Esophagus squamous epithelium (tissue), 5 donors: Measurements from ENCODE around the gene GPR78. TPM values are rescaled to one million over a fixed set of nuclear protein-coding genes. Genes with fewer than 3 reads are reported as not detected.

Experiments
- DNase-seq: peaks from one replicate; lab custom pipeline; 2025; lab: John Stamatoyannopoulos, UW
- H3K27ac ChIP-seq, 4 donors: fragments of 200-600 bp; sonication (generic); one replicate each; pipeline ENCODE4 v1.5.1; 2016 to 2019; ENCODE audit warnings: mild to moderate bottlenecking in 1 of 4
- H3K27me3 ChIP-seq, 4 donors: fragments of 200-600 bp; sonication (generic); 1 replicate in 3 of 4; 2 replicates in 1 of 4; pipeline versions ENCODE4 v1.5.1 to v1.6.0; 2017 to 2021; ENCODE audit warnings: antibody characterized with exemption in 1 of 4
- H3K36me3 ChIP-seq, 3 donors: fragments of 200-600 bp; sonication (generic); one replicate each; pipeline ENCODE4 v1.5.1; 2016 to 2019
- H3K4me1 ChIP-seq, 3 donors: fragments of 200-600 bp; sonication (generic); one replicate each; pipeline ENCODE4 v1.5.1; 2017 to 2019
- H3K4me3 ChIP-seq, 4 donors: fragments of 200-600 bp; sonication (generic); 1 replicate in 3 of 4; 2 replicates in 1 of 4; pipeline ENCODE4 v1.5.1; 2016 to 2019; ENCODE audit warnings: mild to moderate bottlenecking in 2 of 4, moderate library complexity in 1 of 4
- H3K9me3 ChIP-seq, 3 donors: fragments of 200-600 bp; sonication (generic); one replicate each; pipeline ENCODE4 v1.5.1; 2016 to 2019
- POLR2A ChIP-seq, 4 donors: fragments of 450-650 bp; IDR thresholded peaks; one replicate each; pipeline ENCODE4 v1.6.1; 2017; ENCODE audit warnings: antibody characterized with exemption in 4 of 4, mild to moderate bottlenecking in 4 of 4, moderate library complexity in 3 of 4
- WGBS, 2 donors: methylation state at CpG; one replicate each; pipeline ENCODE4 v1.1.5; 2018; 5-methylcytosine and 5-hydroxymethylcytosine counted together
- intact Hi-C: fragments of 100-400 bp; cut with DNase I; formaldehyde crosslinking; loops from one replicate; pipeline ENCODE4 v1.15.0; 2022
- total RNA-seq, 4 donors: library from RNA; depleted of rRNA; stranded (reverse); fragments of >200 nt; gene quantifications; one replicate each; pipeline ENCODE4 v1.1.0, GENCODE V29; 2016
- TF ChIP-seq, protein P1 (sequence below), 6 experiments: fragments of 450-650 bp in 4 of 6; fragments of 200-600 bp in 2 of 6; sonication (generic) in 2 of 6; IDR thresholded peaks; one replicate each; pipeline ENCODE4 v1.5.1; 2016 to 2019; ENCODE audit warnings: antibody characterized with exemption in 6 of 6, mild to moderate bottlenecking in 4 of 6, moderate library complexity in 4 of 6
- donor health status: DM: yes; HTN: yes; CAD: no.

GPR78 gene
- total RNA-seq, 4 donors from 2014 or later = 2.5 to 8.3 (median 3.1) TPM

DNA sequence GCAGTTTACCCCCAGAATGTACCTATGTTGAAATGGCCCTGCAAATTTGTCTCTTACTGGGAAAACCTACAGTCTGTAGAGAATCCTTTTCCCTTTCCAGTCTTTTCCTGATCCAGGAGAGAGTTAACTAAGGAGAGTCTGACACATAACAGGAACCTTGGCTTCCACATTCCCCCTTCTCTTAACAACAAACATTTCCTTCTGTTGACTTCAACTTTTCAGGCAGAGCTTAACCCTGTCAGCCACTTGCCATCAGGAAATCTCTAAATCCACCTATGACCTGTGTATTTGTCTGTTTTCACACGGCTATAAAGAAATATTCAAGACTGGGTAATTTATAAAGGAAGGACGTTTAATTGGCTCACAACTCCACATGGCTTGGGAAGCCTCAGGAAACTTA is 45.6 kb upstream of the GPR78 start:
- intact Hi-C loops = no loop called here
- Histone ChIP-seq H3K4me1 (peaks cover 14 to 55% (median 17%) of the 10 kb centered on the region in 3 donors), H3K36me3 (no peaks in the 10 kb centered on the region), H3K27ac (peak overlapping the region; percentile 79 to 90 (median 81)), H3K27me3 (no peaks in the 10 kb centered on the region), H3K9me3 (no peaks in the 10 kb centered on the region), H3K4me3 (no peak overlapping the region)
- DNase-seq = no peak
- 23% methylated on average over 2 of the region's 2 CpGs; no CpG with 5 or more reads in 1 of the 2 donors for WGBS, 2 donors
- TF ChIP-seq POLR2A (IDR thresholded peaks at IDR 0.05) = no peak
- TF ChIP-seq, protein P1, sequence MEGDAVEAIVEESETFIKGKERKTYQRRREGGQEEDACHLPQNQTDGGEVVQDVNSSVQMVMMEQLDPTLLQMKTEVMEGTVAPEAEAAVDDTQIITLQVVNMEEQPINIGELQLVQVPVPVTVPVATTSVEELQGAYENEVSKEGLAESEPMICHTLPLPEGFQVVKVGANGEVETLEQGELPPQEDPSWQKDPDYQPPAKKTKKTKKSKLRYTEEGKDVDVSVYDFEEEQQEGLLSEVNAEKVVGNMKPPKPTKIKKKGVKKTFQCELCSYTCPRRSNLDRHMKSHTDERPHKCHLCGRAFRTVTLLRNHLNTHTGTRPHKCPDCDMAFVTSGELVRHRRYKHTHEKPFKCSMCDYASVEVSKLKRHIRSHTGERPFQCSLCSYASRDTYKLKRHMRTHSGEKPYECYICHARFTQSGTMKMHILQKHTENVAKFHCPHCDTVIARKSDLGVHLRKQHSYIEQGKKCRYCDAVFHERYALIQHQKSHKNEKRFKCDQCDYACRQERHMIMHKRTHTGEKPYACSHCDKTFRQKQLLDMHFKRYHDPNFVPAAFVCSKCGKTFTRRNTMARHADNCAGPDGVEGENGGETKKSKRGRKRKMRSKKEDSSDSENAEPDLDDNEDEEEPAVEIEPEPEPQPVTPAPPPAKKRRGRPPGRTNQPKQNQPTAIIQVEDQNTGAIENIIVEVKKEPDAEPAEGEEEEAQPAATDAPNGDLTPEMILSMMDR (IDR thresholded peaks at IDR 0.05) = no peak

DNA sequence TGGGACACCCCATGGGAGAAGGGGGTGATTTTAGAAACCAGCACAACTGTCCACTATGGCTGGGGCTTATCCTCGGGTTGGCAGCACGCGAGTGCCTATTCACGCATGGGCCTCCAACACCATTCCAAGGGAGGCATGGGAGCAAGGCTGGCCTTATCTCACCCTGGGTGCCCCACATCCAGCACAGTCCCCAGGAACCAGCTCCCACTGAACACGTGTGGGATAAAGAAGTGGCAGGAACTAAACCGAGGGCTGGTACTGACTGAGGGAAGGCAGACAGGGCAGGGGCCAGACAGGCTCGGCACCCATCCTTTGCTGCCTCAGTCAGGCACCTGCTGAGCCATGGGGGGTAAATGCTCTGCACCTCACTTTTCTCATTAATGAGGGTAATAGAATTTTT is 43.7 kb upstream of the GPR78 start:
- Histone ChIP-seq H3K9me3 (no peaks in the 10 kb centered on the region), H3K27ac (peak overlapping the region in 1 of 4 donors; percentile 49), H3K4me1 (peaks cover 14 to 55% (median 17%) of the 10 kb centered on the region in 3 donors), H3K27me3 (no peaks in the 10 kb centered on the region), H3K4me3 (no peak overlapping the region), H3K36me3 (no peaks in the 10 kb centered on the region)
- TF ChIP-seq, protein P1 (IDR thresholded peaks at IDR 0.05) = no peak
- no peak for TF ChIP-seq POLR2A (IDR thresholded peaks at IDR 0.05)
- DNase-seq = no peak
- WGBS, 2 donors = 88% methylated on average over 7 of the region's 7 CpGs; no CpG with 5 or more reads in 1 of the 2 donors
- intact Hi-C loops = no loop called here

DNA sequence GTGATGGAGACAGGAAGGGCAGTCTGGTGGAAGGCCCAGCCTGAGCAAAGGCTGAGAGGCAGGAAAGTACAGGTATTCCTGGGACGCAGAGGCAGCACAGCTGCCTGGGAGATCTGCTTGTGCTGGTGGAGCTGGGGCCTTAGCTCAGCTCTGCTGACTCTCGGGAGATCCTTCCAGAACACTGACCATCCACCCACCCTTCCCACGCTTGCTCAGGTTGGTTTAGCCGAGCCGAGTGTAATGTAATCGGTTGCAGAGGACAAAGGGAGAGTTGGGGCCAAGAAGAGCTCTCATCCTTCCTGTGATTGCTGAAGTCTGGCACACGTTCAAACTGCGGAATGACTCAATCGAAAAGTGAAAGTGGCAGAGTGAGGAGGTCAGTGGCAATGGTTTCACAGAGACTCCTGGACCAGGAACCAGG is 43.1 kb upstream of the GPR78 start:
- H3K4me1 ChIP-seq = peaks cover 14 to 54% (median 17%) of the 10 kb centered on the region in 3 donors
- DNase-seq = no peak
- no peaks in the 10 kb centered on the region for H3K36me3 ChIP-seq
- H3K9me3 ChIP-seq = no peaks in the 10 kb centered on the region
- intact Hi-C loops = no loop called here
- 7 to 14% methylated on average over 5 to 7 of the region's 9 CpGs for WGBS, 2 donors
- no peaks in the 10 kb centered on the region for H3K27me3 ChIP-seq
- peak overlapping the region in 1 of 4 donors; percentile 3 for H3K4me3 ChIP-seq
- no peak for TF ChIP-seq POLR2A (IDR thresholded peaks at IDR 0.05)
- TF ChIP-seq, protein P1 (IDR thresholded peaks at IDR 0.05) = no peak
- H3K27ac ChIP-seq = peak overlapping the region in 2 of 4 donors; percentile 13 to 49

GRCh38 chr4:8538076-8538702 is 42.0 kb upstream of the GPR78 start:
- Histone ChIP-seq H3K9me3 (no peaks in the 10 kb centered on the region), H3K27ac (no peak overlapping the region), H3K36me3 (no peaks in the 10 kb centered on the region), H3K4me1 (peaks cover 14 to 43% (median 17%) of the 10 kb centered on the region in 3 donors), H3K27me3 (no peaks in the 10 kb centered on the region), H3K4me3 (no peak overlapping the region)
- no peak for DNase-seq
- 91 to 97% methylated on average over 7 of the region's 12 CpGs for WGBS, 2 donors
- no peak for TF ChIP-seq POLR2A (IDR thresholded peaks at IDR 0.05)
- TF ChIP-seq, protein P1 (IDR thresholded peaks at IDR 0.05) = no peak
- intact Hi-C loops = no loop called here

GRCh38 chr4:8538703-8539567 is 41.3 kb upstream of the GPR78 start:
- DNase-seq = no peak
- no peak for TF ChIP-seq POLR2A (IDR thresholded peaks at IDR 0.05)
- WGBS, 2 donors = 49 to 86% methylated on average over 7 to 9 of the region's 15 CpGs
- Histone ChIP-seq H3K27ac (no peak overlapping the region), H3K36me3 (no peaks in the 10 kb centered on the region), H3K4me3 (no peak overlapping the region), H3K4me1 (peaks cover 9 to 35% (median 15%) of the 10 kb centered on the region in 3 donors), H3K27me3 (no peaks in the 10 kb centered on the region), H3K9me3 (no peaks in the 10 kb centered on the region)
- intact Hi-C loops = no loop called here
